ENCODE data around the gene LCT. TPM values are rescaled to one million over a fixed set of nuclear protein-coding genes. Genes with fewer than 3 reads are reported as not detected.

LCT gene
- total and polyA plus RNA-seq, 9 of the 15 experiments (the other 6 are each of a cell fraction or from before 2014, with no cell fraction given) = 0.01 to 0.04 (median 0.03) TPM; not detected in 4

DNA sequence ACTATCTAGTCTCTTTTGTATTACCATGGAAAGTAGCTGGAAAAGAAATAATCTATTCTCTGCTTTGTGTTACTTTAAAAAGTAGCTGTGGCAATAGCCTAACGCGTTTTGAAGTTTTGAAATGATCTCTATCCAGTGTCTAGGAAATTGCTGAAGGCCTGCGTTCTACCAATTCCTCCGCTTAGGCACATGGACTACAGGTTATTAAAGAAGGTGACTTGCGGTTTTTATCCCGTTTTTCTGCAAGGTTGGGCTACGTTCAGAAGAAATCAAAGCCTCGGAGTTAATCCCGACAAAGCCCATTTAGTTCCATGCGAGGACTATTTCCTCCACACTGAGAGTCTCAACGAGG is 96.0 kb downstream of the LCT start (continued):
- no peak for TF ChIP-seq U2AF1 (optimal IDR thresholded peaks at IDR 0.05; ENCODE audit: low read depth, low read length)
- TF ChIP-seq JUND (IDR thresholded peaks at IDR 0.05; ENCODE audit: borderline replicate concordance, low read depth, low read length) = no peak
- TF ChIP-seq JUND (tag; IDR thresholded peaks at IDR 0.05; ENCODE audit: borderline replicate concordance, low read depth, low read length) = no peak
- no peak for TF ChIP-seq FOXM1 (IDR thresholded peaks at IDR 0.05; ENCODE audit: low read depth)
- no peak for TF ChIP-seq FOXM1 (CRISPR knock-in tag; IDR thresholded peaks at IDR 0.05; ENCODE audit: low read depth)
- no peak for TF ChIP-seq NCOA2 (IDR thresholded peaks at IDR 0.05; ENCODE audit: partially characterized antibody in 2 of 2)
- TF ChIP-seq, protein P1, sequence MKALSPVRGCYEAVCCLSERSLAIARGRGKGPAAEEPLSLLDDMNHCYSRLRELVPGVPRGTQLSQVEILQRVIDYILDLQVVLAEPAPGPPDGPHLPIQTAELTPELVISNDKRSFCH (CRISPR knock-in tag; IDR thresholded peaks at IDR 0.05) = no peak
- TF ChIP-seq, protein P1 (tag; IDR thresholded peaks at IDR 0.05) = peak; percentile 32; the same call in 1 of the 2 replicates
- TF ChIP-seq, protein P2, sequence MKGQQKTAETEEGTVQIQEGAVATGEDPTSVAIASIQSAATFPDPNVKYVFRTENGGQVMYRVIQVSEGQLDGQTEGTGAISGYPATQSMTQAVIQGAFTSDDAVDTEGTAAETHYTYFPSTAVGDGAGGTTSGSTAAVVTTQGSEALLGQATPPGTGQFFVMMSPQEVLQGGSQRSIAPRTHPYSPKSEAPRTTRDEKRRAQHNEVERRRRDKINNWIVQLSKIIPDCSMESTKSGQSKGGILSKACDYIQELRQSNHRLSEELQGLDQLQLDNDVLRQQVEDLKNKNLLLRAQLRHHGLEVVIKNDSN (CRISPR knock-in tag; IDR thresholded peaks at IDR 0.05) = no peak
- TF ChIP-seq NCOA4 (IDR thresholded peaks at IDR 0.05; ENCODE audit: partially characterized antibody) = no peak
- TF ChIP-seq ZNF699 (CRISPR knock-in tag; IDR thresholded peaks at IDR 0.05; ENCODE audit: insufficient replicate concordance) = no peak
- TF ChIP-seq, protein P3, sequence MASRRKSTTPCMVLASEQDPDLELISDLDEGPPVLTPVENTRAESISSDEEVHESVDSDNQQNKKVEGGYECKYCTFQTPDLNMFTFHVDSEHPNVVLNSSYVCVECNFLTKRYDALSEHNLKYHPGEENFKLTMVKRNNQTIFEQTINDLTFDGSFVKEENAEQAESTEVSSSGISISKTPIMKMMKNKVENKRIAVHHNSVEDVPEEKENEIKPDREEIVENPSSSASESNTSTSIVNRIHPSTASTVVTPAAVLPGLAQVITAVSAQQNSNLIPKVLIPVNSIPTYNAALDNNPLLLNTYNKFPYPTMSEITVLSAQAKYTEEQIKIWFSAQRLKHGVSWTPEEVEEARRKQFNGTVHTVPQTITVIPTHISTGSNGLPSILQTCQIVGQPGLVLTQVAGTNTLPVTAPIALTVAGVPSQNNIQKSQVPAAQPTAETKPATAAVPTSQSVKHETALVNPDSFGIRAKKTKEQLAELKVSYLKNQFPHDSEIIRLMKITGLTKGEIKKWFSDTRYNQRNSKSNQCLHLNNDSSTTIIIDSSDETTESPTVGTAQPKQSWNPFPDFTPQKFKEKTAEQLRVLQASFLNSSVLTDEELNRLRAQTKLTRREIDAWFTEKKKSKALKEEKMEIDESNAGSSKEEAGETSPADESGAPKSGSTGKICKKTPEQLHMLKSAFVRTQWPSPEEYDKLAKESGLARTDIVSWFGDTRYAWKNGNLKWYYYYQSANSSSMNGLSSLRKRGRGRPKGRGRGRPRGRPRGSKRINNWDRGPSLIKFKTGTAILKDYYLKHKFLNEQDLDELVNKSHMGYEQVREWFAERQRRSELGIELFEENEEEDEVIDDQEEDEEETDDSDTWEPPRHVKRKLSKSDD (conservative IDR thresholded peaks at IDR 0.05; ENCODE audit: low read length) = no peak
- no peak for TF ChIP-seq ZNF324 (CRISPR knock-in tag; IDR thresholded peaks at IDR 0.05)
- TF ChIP-seq NCOR1 (IDR thresholded peaks at IDR 0.05) = 0 out of 2 replicates have a peak, but pooled peaks have one; percentile 9
- peak; percentile 22; the same call in 1 of the 2 replicates for TF ChIP-seq C11orf30 (IDR thresholded peaks at IDR 0.05; ENCODE audit: low read depth)
- no peak for TF ChIP-seq DPF2 (IDR thresholded peaks at IDR 0.05)
- TF ChIP-seq ZNF134 (CRISPR knock-in tag; conservative IDR thresholded peaks at IDR 0.05) = no peak
- no peak for TF ChIP-seq KAT7 (CRISPR knock-in tag; IDR thresholded peaks at IDR 0.05; ENCODE audit: borderline replicate concordance)
- no peak for TF ChIP-seq TGIF2 (CRISPR knock-in tag; IDR thresholded peaks at IDR 0.05)
- TF ChIP-seq, protein P4, sequence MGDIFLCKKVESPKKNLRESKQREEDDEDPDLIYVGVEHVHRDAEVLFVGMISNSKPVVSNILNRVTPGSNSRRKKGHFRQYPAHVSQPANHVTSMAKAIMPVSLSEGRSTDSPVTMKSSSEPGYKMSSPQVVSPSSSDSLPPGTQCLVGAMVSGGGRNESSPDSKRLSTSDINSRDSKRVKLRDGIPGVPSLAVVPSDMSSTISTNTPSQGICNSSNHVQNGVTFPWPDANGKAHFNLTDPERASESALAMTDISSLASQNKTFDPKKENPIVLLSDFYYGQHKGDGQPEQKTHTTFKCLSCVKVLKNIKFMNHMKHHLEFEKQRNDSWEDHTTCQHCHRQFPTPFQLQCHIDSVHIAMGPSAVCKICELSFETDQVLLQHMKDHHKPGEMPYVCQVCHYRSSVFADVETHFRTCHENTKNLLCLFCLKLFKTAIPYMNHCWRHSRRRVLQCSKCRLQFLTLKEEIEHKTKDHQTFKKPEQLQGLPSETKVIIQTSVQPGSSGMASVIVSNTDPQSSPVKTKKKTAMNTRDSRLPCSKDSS (IDR thresholded peaks at IDR 0.05; ENCODE audit: low read depth, partially characterized antibody) = no peak
- TF ChIP-seq MED1 (CRISPR knock-in tag; IDR thresholded peaks at IDR 0.05; ENCODE audit: borderline replicate concordance) = no peak

Measured in K562 (cell line).